Adrenal gland (tissue), 12 donors: ENCODE measurements around the gene SKP1. TPM values are rescaled to one million over a fixed set of nuclear protein-coding genes. Genes with fewer than 3 reads are reported as not detected.

Source experiments
- DNase-seq, 7 donors: peaks; one replicate each; pipeline ENCODE4 v3.0.0-alpha.2; 2019 to 2020
- H3K27ac ChIP-seq, 5 donors: fragments of 200-600 bp; sonication (generic) in 4 of 5; 1 replicate in 3 of 5; 2 replicates in 2 of 5; pipeline versions ENCODE4 v1.5.1 to v1.8.0; 2016 to 2020; ENCODE audit warnings: mild to moderate bottlenecking in 1 of 5
- H3K27me3 ChIP-seq: fragments of 200-600 bp; 2 replicates; pipeline ENCODE4 v1.8.0; 2021
- H3K36me3 ChIP-seq, 2 donors: fragments of 200-600 bp; replicated peaks in 1 of 2; 1 replicate in 1 of 2; 2 replicates in 1 of 2; pipeline versions ENCODE4 v1.5.1 to v1.8.0; 2018 to 2022
- H3K4me1 ChIP-seq, 2 donors: fragments of 200-600 bp; replicated peaks in 1 of 2; 1 replicate in 1 of 2; 2 replicates in 1 of 2; pipeline versions ENCODE4 v1.5.1 to v1.8.0; 2018 to 2021
- H3K4me3 ChIP-seq, 4 donors: fragments of 200-600 bp; sonication (generic) in 3 of 4; one replicate each; pipeline ENCODE4 v1.5.1; 2016 to 2018
- H3K9me3 ChIP-seq, 3 donors: fragments of 200-600 bp; sonication (generic) in 1 of 3; replicated peaks in 1 of 3; 1 replicate in 2 of 3; 2 replicates in 1 of 3; pipeline versions ENCODE4 v1.5.1 to v1.8.0; 2016 to 2021
- POLR2A ChIP-seq, 2 donors: fragments of 450-650 bp; IDR thresholded peaks; one replicate each; pipeline ENCODE4 v1.6.1; 2017; ENCODE audit warnings: antibody characterized with exemption in 2 of 2, mild to moderate bottlenecking in 2 of 2, moderate library complexity in 1 of 2
- WGBS, 4 donors: extraction: QIAGEN DNeasy Blood & Tissue Kit in 2 of 4; methylation state at CpG; one replicate each; pipeline versions ENCODE4 v1.1.5 to v1.1.7; 2013 to 2017; 5-methylcytosine and 5-hydroxymethylcytosine counted together
- intact Hi-C, 2 donors: fragments of 100-400 bp; cut with DNase I; formaldehyde crosslinking; loops; one replicate each; pipeline versions ENCODE4 v1.14.1 to v1.15.0; 2022 to 2023
- polyA plus RNA-seq, 3 donors: library from polyadenylated mRNA; stranded (reverse); fragments of 200-250 nt in 2 of 3; fragments of 350-450 nt in 1 of 3; fragmentation: Illumina TruSeq in 1 of 3; extraction: RNeasy Lipid Tissue Mini Kit (QIAGEN cat#74804) in 1 of 3; gene quantifications; one replicate each; pipeline ENCODE4 v1.2.3, GENCODE V29; 2013 to 2014
- total RNA-seq, 9 donors: library from RNA; depleted of rRNA in 4 of 9; stranded (reverse); fragments of >200 nt in 4 of 9; fragments of 120-200 nt in 1 of 9; fragmentation: NEBNext Ultra II Directional in 1 of 9; extraction: Animal tissue kit (Norgen Biotek cat#: 25700) in 1 of 9; gene quantifications; one replicate each; pipeline versions ENCODE4 v1.1.0 to v1.2.4, GENCODE V29; 2013 to 2023
- TF ChIP-seq, protein P1 (sequence below), 6 experiments: fragments of 450-650 bp in 4 of 6; fragments of 200-600 bp in 2 of 6; sonication (generic) in 1 of 6; IDR thresholded peaks; 1 replicate in 5 of 6; 2 replicates in 1 of 6; pipeline versions ENCODE4 v1.5.1 to v1.8.0; 2016 to 2021; ENCODE audit warnings: antibody characterized with exemption in 6 of 6, mild to moderate bottlenecking in 2 of 6, moderate library complexity in 1 of 6
- donor health status: healthy with polysubstance abuse.
- donor health status: Bipolar disorder and iron deficiency.
- donor health status: DM: yes; HTN: yes; CAD: no.
- donor health status: DM: no; HTN: no; CAD: no.
- donor health status: DM: no; HTN: no; CAD: no.
- donor health status: DM: yes; HTN: yes; CAD: no.

SKP1 gene
- total and polyA plus RNA-seq, 12 donors: 121 to 1,485 (median 377) TPM

DNA sequence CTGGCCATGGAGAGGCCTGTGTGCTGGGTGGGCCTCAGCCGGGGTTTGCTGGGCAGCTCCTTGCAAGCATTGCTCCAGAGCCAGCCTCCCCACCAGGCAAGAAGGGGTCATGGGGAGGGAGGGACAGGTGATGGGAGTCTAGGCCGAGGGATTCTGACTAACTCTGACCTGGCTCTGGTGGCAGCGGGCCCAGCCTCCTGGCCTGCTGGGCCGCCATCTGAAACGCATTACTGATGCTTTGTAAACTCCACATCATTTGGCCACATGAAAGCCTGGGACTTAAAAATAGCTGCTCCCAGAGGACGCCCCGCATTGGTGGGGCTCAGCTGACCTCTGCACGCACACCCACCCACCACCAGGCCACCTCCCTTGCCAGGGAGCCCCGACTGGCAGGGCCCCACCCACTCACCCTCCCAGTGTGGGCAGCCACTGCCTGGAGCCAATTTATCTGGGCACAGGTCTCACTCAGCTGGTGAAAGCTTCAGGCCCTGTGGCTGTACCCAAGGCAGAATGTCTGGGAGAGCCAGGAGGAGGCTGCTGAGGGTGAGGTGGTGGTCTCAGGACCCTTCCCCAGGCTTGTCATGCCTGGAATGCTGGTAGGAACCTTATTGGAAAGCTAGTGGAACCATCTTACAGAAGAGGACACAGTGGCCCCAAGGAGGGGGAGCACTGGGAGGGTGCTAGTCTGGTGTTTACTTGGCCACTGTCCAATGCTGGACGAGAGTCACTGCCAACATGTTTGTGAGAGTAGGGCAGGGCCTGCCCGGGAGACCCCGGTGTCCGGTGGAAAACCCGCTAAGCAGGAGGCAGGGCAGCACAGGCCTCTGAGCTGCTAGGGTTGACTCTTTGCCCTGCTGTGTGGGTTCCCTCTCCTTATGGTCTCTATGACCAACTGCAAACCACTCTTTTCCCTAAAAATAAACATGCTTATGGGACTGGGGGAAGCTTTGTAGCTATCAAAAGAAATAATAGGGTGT, 51.4 kb downstream of the SKP1 start:
- H3K4me1 ChIP-seq: peaks cover 0 to 30% of the 10 kb centered on the region in 2 donors
- DNase-seq: peak in 6 of 7 donors; percentile 53 to 75 (median 67)
- H3K9me3 ChIP-seq: no peaks in the 10 kb centered on the region
- H3K4me3 ChIP-seq: no peak overlapping the region
- peak overlapping the region in 2 of 5 donors; percentile 69 to 77 for H3K27ac ChIP-seq
- TF ChIP-seq POLR2A (IDR thresholded peaks at IDR 0.05): no peak
- TF ChIP-seq, protein P1, sequence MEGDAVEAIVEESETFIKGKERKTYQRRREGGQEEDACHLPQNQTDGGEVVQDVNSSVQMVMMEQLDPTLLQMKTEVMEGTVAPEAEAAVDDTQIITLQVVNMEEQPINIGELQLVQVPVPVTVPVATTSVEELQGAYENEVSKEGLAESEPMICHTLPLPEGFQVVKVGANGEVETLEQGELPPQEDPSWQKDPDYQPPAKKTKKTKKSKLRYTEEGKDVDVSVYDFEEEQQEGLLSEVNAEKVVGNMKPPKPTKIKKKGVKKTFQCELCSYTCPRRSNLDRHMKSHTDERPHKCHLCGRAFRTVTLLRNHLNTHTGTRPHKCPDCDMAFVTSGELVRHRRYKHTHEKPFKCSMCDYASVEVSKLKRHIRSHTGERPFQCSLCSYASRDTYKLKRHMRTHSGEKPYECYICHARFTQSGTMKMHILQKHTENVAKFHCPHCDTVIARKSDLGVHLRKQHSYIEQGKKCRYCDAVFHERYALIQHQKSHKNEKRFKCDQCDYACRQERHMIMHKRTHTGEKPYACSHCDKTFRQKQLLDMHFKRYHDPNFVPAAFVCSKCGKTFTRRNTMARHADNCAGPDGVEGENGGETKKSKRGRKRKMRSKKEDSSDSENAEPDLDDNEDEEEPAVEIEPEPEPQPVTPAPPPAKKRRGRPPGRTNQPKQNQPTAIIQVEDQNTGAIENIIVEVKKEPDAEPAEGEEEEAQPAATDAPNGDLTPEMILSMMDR (IDR thresholded peaks at IDR 0.05): no peak
- no peaks in the 10 kb centered on the region for H3K27me3 ChIP-seq
- WGBS, 4 donors: 44 to 49% (median 47%) methylated on average over 7 to 14 of the region's 14 CpGs
- no peaks in the 10 kb centered on the region for H3K36me3 ChIP-seq
- intact Hi-C loops: no loop called here

DNA sequence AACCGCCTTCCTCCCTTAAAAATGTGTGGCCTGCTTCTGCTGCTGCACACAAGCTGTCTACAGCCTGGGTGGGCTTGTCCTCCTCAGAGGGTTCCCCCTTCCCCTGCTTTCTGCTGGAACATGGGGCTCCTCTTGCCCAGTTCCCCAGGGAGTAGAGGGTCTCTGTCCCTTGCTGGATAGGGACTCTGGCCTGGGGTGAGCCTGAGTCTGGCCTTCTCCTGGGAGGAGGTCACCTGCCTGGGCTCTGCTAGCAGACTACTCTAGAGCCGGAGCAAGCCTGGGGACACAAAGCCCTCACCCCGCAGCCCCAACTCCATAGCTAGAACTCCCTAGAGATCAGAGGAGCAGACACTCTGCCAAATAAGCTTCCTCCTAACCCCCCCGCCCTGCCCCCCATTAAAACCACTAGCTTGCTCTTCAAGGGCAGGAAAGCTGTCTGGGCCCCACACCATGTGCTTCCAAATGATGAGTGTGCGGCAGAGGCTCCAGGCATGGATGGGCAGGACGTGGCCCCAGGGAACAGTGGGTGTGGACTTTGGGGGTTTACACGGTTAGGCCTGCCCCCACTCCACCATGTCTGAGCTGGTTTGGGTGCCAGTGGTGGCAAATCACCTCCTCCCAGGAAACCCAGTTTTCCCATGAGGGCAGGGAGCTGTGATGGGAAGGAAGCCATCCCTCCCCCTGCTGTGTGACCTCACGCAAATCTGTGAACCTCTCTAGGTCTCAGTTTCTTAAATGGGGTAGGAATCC, 52.3 kb downstream of the SKP1 start:
- intact Hi-C loops: no loop called here
- 83 to 96% (median 89%) methylated on average over 7 to 8 of the region's 8 CpGs for WGBS, 4 donors

DNA sequence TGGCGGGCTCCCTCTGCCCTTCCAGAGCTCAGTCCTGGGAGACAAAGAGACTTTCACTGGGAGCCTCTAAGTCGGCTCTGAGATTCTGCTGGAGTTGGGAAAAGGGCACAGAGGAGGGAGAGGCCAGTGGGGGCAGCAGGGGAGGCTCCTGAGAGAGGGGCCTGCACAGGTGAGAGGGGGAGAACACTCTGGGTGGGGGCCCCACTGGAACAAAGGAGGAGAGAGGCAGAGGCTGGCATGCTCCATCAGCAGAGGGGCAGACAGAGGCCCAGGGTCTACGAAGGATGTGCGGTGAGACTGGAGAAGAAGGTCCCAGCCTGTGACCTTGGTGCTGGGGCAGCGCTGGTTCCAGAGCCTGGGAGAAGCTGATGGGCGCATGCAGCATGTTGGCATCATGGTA, 53.4 kb downstream of the SKP1 start:
- Histone ChIP-seq H3K36me3 (no peaks in the 10 kb centered on the region), H3K4me3 (no peak overlapping the region), H3K4me1 (peaks cover 0 to 17% of the 10 kb centered on the region in 2 donors), H3K27me3 (no peaks in the 10 kb centered on the region), H3K9me3 (no peaks in the 10 kb centered on the region), H3K27ac (no peak overlapping the region)
- WGBS, 4 donors: 91 to 94% (median 92%) methylated on average over 5 to 6 of the region's 6 CpGs
- no peak for DNase-seq
- TF ChIP-seq, protein P1 (IDR thresholded peaks at IDR 0.05): no peak
- no peak for TF ChIP-seq POLR2A (IDR thresholded peaks at IDR 0.05)
- intact Hi-C loops: no loop called here

More for the DNA sequence above, 52.3 kb downstream of the SKP1 start:
- H3K27ac ChIP-seq: peak overlapping the region in 2 of 5 donors; percentile 69 to 77
- DNase-seq: no peak
- no peak overlapping the region for H3K4me3 ChIP-seq
- H3K4me1 ChIP-seq: peaks cover 0 to 28% of the 10 kb centered on the region in 2 donors
- TF ChIP-seq POLR2A (IDR thresholded peaks at IDR 0.05): no peak
- TF ChIP-seq, protein P1 (IDR thresholded peaks at IDR 0.05): no peak
- no peaks in the 10 kb centered on the region for H3K27me3 ChIP-seq
- H3K36me3 ChIP-seq: no peaks in the 10 kb centered on the region
- no peaks in the 10 kb centered on the region for H3K9me3 ChIP-seq

DNA sequence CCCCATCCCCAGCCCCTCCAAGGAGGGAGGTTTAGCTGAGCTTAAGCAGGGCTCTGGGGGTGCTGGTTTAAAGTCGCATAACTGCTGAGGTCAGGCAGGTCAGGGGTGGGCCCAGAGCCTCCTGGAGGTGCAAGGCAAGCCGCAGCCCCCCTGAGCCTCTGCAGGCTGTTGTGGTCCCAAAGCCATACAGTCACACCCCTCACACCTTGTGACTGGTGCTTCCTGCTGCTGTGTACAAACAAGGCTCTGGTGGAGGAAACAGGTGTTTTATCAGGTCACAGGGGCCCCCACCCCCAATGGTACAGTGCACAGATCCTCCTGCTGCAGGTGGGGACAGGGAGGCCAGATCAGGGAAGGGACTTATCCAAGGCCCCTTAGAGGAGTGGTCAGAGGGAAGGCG, 54.2 kb downstream of the SKP1 start:
- no peak for DNase-seq
- Histone ChIP-seq H3K9me3 (no peaks in the 10 kb centered on the region), H3K27ac (no peak overlapping the region), H3K36me3 (no peaks in the 10 kb centered on the region), H3K4me3 (no peak overlapping the region), H3K27me3 (no peaks in the 10 kb centered on the region), H3K4me1 (peaks cover 0 to 8% of the 10 kb centered on the region in 2 donors)
- TF ChIP-seq, protein P1 (IDR thresholded peaks at IDR 0.05): no peak
- no peak for TF ChIP-seq POLR2A (IDR thresholded peaks at IDR 0.05)
- intact Hi-C loops: no loop called here
- 78 to 100% (median 86%) methylated on average over 1 to 3 of the region's 3 CpGs for WGBS, 4 donors
